ENCODE data around the gene SMIM14.
"Not testable (repeated sequence)": the region's sequence is repeated elsewhere in the genome, so short reads cannot be mapped to it uniquely, and the experiment has no call there.

The SMIM14 gene

DNA sequence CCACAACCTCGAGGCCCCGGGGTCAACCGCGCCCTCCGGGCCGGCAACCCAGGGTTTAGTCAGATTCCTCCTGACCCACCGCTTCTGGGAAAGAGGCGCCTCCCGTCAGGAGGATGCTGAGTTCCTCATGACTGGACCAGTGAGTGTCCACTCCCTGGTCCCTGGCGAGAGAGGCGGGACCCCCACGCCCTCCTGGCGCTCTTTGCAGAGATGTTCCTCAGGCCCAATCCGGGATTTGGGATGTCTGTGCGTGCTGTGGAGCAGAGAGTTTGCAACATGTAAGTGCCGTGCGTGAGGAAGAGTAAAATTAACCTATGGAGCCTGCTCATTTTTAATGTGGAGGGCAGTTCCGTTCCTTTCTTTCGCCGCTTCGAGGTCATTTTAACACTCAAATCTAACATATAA is 110.6 kb downstream of the SMIM14 start:
- peak; percentile 92 for DNase-seq

DNA sequence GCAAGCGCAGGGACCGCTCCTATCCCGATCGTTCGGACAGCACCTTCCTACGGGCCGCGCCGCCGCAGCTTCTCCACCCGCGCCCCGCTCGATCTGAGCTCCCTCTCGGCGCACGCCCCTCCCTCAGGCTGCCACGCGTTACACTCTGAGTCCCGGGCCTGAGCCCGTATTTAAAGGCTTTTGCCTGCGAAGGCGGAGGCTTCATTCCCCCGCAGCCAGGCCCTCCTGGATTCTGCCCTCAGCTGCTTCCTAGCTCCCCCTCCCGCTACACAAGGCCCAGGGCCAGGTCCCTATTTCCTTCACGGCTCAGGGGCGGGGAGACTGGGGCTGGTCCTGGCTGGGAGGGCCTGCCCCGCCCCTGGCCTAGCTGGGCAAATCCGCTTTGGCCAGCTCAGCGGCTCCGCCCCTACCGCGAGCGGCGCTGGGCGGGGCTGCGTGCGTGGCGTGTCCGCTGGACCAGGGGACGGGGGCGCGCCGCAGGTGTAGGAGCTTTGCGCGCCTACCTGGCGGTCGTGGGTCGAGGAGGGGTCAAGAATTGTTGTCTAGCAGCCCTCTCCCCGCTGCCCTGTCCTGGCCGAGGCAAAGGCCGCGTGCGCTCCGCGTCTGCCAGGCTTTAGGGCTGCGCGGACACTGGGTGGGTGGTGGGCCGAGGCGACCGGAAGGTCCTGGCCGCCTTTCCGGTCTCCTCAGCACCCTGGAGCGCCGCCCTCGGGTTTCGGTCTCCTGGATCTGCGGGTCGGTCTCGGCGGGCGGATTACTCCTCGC is 111.2 kb downstream of the SMIM14 start, which contains the start of gene UGDH:
TSS of gene UGDH (minus strand) at position 144 of the 765 bp plus-strand sequence. CDS start 5,927 bp downstream, outside the sequence.
- DNase-seq = peak; percentile 98

DNA sequence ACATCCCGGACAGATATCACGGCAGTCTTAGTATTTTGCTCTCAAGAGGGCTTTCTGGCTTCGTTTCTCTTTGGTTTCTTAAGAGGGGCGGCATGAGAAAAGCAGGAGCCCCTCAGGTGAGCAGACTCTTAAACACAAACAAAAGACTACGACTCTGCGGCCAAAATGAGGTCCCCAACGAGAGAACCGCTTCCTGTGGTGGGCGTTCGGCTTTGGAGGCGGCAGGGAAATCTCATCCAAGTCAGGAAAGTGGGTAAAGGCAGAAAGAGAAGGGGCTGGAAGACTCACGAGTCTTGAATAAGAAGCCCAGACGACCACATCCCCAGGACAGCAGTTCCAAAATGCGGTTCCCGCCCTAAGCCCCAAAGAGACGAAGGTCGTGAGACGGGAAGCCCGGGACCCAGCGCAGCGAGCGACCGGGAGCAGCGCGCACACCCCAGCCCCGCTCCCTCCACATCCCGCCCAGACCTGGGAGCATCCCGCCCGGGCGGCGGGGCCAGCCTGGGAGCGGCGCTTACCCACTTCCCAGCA is 111.8 kb downstream of the SMIM14 start:
- no peak for DNase-seq

DNA sequence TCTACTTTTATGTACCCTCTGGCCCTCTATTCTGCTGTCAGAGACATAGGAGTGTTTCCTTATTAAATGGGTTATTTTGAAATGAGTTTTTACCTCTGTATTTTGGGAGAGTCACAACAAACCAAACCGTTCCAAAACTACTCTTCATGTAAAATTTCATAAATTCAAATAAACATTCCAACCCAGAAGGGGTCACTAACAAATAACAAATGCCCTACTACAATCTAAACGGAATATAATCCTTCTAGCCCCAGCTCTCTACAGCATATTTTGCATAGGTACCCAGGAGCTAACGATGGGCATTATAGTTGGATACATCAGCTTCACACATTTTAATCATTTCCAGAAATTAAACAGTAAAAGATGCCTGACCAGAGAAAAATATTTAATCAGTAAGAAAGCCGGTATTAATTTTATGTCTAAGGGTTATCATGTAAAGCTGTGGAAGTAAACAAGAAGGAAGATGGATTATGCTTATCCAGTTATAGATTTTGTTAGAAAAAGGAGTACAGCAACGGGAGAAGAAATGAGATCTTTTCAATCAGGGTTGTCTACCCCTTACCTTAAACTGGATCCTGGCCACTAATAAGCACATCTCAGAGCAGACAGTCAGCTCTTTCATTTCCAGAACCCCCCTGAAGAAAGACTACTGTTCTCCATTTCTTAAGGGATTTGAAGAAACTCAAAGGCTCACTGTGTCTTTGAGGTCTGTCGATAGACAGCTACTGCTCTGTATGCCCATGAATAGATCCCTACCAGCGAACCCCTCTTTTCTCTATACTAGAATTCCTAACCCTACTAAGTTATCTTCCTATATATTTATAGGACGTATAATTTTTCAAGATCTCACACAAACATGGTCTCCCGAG is 112.6 kb downstream of the SMIM14 start:
- DNase-seq = peak; percentile 3

DNA sequence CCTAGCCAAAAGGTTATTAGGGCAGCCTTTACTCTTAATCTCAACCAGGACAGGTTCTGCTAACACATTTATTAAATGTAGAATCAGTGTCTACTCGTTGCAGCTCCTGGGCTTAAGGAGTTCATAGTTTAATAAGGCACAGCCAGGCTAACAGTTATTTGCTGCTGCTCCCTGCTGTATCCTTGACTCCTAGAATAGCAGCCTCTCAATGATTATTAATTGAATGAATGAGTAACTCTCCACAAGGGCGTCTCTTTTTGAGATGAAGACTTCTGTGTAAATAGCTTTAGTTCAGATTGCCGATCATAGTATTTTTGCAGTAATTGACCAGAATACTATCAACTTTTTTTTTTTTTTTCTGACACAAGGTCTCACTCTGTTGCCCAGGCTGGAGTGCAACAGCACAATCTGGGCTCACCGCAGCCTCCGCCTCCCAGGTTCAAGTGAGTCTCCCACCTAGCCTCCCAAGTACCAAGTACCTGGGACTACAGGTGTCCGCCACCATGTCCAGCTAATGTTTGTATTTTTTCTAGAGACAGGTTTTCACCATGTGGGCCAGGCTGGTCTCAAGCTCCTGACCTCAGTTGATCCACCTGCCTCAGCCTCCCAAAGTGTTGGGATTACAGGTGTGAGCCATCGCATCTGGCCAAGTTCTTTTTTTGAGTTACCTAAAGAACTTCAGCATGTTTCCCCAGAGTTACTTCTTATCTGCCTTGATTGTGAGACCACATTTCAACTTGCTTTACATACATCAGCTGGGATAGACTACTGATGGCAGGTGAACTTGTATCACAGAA is 114.3 kb downstream of the SMIM14 start:
- no peak for DNase-seq

DNA sequence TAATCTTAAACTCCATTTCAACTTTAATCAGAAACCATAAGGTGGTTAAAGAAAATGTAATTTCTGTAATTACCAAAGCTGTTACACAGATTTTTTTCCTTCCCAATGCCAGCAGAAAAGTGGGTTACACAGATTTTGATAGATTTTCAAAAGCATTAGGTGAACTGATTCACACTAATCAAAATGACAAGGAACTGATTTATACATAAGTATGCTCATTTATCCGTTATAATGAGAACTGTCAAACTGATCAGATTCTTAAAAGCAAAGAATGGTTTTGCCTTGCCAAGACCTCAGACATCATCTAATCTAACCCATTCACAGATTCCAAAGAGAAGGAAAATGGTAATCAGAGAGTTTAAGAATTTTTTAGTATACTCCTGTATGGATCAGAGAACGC is 116.6 kb downstream of the SMIM14 start:
- DNase-seq = no peak

DNA sequence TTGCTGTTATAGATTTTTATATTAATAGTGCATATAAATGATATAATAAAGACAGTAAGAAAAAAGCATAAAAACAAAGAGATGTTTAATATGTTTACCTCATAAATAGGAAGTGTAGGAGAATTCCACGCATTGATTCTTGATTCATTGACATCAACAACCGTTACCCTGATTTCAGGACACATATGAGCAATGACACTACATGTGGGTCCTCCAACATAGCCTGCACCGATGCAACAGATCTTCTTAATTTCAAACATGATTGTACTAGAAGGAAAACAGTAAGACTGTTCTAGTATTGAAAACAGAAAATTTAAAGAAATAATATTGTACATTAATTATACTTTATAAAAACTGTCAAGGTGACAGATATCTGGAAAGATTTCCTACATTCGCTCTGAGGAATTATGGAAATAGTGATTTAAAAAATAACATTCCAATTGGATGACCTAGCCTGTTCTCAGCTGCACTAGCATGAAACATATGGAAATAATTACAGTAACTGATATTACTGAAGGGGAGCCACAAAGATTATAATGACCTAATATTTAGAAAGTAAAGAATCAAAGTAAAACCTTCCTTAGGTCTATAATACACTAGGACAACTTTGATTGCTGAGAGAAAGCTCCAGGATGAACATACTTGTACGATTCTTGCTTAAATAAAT is 117.3 kb downstream of the SMIM14 start:
- no peak for DNase-seq

DNA sequence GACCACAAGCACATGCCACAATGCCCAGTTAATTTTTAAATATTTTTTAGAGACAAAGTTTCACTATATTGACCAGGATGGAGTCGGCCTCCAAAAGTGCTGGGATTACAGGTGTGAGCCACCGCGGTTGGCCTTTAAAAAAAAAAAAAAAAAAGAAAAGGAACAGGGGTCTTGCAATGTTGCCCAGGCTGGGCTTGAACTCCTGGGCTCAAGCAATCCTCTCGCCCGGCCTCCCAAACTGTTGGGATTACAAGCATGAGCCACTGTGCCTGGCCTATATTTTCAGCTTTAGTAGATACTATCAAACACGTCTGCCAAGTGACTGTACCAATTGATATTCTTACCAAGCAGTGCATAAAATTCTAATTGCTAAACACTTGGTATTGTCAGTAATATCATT is 120.2 kb downstream of the SMIM14 start:
- DNase-seq = no peak

DNA sequence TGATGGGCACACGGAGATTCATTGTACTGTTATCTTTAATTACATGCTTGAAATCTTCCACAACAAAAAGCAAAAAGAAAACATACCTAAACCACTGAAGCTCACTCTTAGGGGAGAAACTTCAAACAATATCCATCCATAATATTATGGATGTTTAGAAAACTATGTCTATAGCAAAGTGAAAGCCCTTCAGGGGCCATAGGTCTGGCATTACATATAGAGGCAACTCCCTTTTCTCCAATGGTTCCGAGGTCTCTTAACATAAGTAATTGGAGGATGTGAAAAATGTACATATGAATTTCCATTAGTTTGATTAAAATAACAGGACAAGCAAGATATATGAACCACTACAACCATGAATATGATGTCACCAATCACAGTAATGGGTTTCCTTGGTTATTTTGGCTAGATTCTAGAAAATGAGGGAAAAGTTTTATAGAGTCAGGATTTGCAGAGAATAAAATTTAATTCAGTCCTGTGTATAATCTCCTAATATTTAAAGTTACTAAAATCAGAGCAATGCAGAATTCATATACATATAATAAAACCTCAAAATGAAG is 122.2 kb downstream of the SMIM14 start:
- no peak for DNase-seq

DNA sequence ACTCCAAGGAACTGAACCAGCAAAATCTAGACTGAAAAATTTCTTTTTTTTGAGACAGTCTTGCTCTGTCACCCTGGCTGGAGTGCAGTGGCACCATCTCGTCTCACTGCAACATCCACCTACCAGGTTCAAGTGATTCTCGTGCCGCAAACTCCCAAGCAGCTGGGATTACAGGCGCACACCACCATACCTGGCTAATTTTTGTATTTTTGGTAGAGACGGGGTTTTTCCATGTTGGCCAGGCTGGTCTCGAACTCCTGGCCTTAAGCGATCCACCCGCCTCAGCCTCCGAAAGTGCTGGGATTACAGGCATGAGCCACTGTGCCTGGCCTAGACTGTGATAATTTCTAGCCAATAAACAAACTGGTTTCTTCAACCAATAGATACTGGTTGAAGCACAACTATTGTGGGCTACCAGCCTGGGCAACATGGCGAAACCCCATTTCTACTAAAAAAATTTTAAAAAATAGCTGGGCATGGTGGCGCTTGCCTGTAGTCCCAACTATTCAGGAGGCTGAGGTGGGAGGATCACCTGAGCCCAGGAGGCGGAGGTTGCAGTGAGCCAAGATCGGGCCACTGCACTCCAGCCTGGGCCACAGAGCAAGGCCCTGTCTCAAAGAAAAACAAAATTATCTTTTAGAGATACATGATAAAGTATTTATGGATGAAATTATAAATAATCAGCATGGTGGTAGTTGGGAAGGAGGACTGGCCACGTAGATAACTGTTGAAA is 122.8 kb downstream of the SMIM14 start:
- DNase-seq = not testable (repeated sequence)

DNA sequence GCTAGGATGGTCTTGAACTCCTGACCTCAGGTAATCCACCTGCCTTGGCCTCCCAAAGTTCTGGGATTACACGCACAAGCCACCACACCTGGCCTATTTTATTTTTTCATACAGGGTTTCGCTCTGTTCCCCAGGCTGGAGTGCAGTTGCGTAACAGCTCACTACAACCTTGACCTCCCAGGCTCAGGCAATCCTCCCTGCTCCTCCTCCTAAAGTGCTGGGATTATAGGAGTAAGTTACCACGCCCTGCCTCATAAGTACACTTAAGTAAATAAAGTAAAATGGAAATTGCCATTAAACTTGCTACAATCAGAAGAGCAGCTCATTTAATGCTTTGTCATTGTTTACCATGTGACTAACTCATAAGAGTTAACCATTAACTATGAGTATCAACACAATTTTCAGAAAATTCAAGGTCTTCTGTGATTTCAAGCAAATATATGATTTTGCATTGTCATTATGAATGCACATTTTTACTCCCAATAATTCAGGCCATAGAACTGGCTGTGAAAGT is 123.7 kb downstream of the SMIM14 start:
- no peak for DNase-seq

DNA sequence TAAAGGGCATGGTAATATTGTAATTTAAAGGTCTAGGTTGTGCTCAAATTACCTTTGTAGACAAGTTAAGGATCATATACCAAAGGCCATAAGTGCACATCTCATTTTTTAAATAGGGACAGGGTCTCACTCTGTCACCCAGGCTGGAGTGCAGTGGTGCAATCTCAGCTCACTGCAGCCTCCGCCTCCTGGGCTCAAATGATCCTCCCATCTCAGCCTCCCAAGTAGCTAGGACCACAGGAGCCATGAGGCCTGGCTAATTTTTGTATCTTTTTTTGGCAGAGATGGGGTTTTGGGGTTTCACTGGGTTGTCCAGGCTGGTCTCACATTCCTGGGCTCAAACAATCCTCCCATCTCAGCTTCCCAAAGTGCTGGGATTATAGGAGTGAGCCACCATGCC is 124.4 kb downstream of the SMIM14 start:
- not testable (repeated sequence) for DNase-seq

DNA sequence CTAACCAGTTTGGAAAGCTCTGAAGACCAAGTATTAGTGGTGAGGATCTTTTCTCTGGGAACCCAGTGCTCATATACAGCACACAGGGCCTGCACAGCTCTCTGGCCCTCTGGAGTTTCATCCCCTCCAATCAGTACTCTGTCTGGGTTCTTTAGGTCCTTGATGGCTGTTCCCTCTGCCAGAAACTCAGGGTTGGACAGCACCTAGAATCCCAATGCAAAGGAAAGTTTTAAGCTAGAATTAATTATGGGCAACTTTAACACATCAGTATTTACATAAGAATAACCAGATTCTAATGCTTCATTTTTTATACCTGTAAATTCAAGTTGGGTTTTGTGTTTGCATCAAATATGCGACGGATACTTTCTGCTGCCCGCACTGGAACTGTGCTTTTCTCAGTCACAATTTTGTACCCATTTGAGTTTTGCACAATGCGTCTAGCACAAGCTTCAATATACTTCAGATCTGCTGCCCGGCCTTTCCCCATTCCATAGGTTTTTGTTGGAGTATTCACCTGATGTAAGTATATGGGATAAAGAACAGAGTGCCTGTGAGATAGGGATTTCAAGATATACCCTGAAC is 128.2 kb downstream of the SMIM14 start:
- DNase-seq = no peak

DNA sequence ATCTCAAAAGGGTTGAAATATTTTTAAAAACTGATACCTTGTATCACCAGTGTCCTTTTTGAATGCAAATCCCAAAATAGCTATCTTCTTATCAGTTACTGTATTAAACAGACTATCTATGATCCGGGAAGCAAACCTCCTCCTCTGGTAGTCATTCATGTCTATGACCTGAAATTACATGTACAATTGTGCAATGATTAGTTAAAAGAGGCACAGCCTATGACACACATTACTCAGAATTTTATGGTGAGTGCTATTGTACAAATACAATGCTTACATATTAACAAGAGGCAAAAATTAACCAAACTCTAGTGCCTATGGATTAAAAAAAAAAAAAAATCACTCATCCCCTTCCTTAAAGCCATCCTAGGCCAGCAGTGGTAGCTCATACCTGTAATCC is 133.1 kb downstream of the SMIM14 start:
- DNase-seq = no peak

DNA sequence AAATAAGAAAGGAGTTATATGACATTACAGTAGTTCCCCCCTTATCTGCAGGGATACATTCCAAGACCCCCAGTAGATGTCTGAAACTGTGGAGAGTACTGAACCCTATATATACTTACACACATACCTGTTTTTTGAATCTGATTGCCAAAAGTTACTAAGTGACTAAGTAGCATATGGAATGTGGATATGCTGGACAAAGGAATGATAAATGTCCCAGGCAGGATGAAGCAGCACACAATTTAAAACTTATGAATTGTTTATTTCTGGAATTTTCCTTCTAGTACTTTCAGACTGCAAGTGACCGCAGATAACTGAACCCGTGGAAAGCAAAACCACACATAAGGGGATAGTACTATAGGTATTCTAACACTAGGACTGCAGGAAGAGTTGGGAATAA is 134.1 kb downstream of the SMIM14 start:
- no peak for DNase-seq

DNA sequence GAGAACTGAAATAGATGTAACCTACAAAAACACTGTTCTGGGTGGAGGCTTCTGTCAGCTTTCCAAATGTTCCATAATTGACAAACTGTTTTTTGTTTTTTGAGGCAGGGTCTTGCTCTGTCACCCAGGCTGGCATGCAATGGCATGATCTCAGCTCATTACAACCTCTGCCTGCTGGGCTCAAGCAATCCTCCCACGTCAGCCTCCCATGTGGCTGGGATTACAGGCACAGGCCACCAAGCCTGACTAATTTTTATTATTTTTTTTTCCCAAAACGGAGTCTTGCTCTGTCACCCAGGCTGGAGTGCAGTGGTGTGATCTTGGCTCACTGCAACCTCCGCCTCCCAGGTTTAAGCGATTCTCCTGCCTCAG is 136.0 kb downstream of the SMIM14 start:
- DNase-seq = not testable (repeated sequence)

DNA sequence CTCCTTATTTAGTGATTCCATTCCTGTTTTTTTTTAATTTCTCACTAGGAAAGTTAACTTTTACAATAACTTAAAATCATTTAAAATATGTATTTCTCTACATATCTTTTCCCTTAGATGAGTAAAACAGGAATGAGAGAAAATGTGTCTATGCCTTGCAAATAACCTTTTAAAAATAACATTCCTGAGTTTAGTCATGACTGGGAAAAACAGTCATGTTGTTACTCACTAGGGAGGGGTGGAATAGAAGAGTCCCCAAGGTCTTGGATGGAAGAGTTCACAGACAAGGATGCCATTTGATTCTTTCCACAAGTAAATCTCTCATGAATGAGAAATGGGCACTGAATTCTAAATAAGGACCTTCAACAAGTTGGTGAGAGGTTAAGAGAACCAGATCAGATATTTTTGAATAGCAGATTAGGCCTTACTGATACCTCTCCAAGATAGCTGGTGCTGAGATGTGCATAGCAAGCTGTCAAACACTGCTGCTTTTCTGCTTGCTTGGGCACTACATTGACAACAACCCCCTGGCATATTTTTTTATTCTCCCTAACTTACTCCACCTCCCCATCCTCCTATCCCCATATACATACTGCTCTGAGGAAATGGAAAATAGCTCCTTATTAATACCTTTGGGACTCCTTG is 136.5 kb downstream of the SMIM14 start:
- DNase-seq = no peak

DNA sequence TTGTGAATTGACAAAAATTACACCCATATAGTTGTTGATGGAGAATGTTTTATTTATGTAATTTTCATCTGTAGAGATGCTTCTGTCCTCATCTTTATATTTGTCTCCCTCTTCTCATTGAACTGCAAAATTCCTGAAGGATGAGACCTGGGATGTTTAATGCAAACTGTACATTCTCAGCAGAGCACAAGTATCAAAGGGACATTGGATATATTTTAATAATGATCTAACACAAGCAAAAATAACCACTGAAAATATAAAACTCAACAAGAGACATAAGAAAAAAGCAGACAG is 140.0 kb downstream of the SMIM14 start:
- no peak for DNase-seq

DNA sequence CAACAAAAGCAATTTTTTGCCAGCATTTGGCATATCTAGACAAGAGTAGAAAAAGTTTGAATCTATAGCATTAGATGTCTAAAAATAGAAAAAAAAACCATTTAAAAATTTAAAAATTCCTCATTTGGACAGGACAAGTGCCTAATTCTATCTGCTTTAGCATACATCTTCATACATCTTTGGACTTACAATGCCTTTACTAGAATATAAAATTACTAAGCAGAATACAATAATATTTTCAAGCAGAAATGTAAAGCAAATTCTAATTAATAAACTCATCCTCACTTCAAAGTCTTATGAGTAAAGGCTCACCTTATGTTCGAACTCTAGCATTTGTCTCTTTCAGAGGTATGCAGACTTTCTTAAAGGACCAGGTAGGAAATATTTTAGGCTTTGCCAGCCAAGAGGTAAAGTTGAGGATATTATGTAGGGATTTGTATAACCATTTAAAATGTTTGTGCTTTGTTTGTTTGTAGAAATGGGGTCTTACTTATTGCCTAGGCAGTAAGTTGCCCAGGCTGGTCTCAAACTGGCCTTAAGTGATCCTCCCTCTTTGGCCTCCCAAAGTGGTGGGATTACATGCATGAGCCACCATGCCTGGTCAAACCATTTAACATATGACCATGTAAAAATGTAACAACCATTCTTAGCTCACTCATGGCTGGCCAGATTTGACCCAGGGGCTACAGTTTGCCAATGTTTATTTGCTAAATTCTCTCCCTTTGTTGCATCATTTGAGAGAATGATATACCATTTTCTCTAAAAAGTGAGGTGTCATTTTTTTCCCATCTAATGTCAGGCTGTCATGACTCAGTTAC is 140.5 kb downstream of the SMIM14 start:
- no peak for DNase-seq
